Measurements from ENCODE around the gene COMTD1. TPM values are rescaled to one million over a fixed set of nuclear protein-coding genes. Genes with fewer than 3 reads are reported as not detected.

Gene COMTD1
- total RNA-seq (2012; rRNA removed), result 1.4 and 1.6 TPM in 2 replicates
- polyA plus RNA-seq (2012; rRNA removed), result 6.4 and 9.5 TPM in 2 replicates
- polyA plus RNA-seq (2012; cell fraction: cytosol; rRNA removed), result 10.7 and 12.1 TPM in 2 replicates
- polyA plus RNA-seq (2012; cell fraction: nucleus; rRNA removed; ENCODE audit: low replicate concordance), result 22.0 and 64.6 TPM in 2 replicates
- Bru-seq, nascent RNA, result percentile 41 among the genes with signal in this experiment
- BruChase-seq, experiment 1, labeled RNA remaining after a 6-hour chase, result percentile 45 among the genes with signal in this experiment
- BruChase-seq, experiment 2, labeled RNA remaining after a 2-hour chase, result percentile 38 among the genes with signal in this experiment
- long read RNA-seq, transcript COMTD1-201 (7 exons, 976 nt), result major isoform, 6 of 9 reads
- long read RNA-seq, partial matches to known transcripts, result 2 of 9 reads
- long read RNA-seq, other reads (novel, unspliced or antisense), result 0 of 9 reads

DNA sequence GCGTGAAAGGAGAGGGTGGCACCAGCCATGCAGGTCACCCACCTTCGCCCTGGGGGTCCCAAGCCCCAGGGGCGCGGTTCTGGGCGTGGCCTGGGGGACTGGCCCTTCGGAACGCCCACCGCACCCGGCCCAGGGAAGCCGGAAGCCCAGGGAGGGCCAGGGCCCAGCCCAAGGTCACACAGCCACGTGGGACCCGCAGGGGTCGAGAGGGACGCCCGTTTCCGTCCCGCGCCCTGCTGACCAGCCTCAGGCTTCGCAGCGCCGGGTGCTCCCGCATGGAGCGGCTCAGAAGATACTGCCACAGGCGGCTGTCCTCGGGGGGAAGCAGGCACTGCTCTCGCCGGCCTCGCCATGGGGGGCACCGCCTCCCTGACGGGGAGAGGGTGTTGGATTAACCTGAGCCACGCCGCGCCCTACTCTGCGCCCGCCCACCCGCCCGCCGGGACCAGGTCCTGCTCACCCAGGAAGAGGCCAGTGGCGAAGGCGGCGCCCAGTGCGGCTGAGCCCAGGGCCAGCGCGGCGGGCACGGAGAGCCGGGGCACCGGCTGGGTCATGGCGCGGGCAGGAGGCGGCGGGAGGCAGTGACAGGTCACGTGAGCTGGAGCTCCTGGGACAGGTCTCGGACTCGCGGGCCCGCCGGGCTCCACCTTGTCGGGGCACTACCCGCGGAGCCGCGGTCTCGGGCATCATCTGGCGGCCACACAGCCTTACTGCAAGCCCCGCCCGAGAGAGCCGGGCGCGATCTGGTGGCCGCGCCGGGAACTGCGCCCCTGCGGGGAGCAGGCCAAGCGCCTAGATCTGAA lies at the start of gene COMTD1:
TSS of gene COMTD1 (minus strand) at position 583 of the 803 bp plus-strand sequence. CDS start at position 554, 29 bp downstream.
- dilution Hi-C loops (cut with HindIII; ENCODE audit: low sequenced_read_pairs, unreplicated experiment), result no loop called here
- POLR2A ChIA-PET (ENCODE audit: unreplicated experiment), result no interaction called here
- TF ChIP-seq, protein P1, sequence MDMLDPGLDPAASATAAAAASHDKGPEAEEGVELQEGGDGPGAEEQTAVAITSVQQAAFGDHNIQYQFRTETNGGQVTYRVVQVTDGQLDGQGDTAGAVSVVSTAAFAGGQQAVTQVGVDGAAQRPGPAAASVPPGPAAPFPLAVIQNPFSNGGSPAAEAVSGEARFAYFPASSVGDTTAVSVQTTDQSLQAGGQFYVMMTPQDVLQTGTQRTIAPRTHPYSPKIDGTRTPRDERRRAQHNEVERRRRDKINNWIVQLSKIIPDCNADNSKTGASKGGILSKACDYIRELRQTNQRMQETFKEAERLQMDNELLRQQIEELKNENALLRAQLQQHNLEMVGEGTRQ (IDR thresholded peaks at IDR 0.05; ENCODE audit: low read depth, low read length), result peak; percentile 88
- TF ChIP-seq CHD1 (IDR thresholded peaks at IDR 0.05; ENCODE audit: low read depth, low read length) (no peak), CEBPB (IDR thresholded peaks at IDR 0.05; ENCODE audit: low read depth, low read length) (no peak), RFX5 (IDR thresholded peaks at IDR 0.05; ENCODE audit: low read depth, low read length) (no peak), MAZ (IDR thresholded peaks at IDR 0.05; ENCODE audit: borderline replicate concordance, low read depth, low read length) (peak; percentile 76), RAD21 (IDR thresholded peaks at IDR 0.05; ENCODE audit: low read length) (peak; percentile 99), MXI1 (IDR thresholded peaks at IDR 0.05; ENCODE audit: borderline replicate concordance, low read depth, low read length) (peak; percentile 46; the same call in 1 of the 2 replicates), FOS (IDR thresholded peaks at IDR 0.05; ENCODE audit: low read depth, low read length) (no peak), BHLHE40 (IDR thresholded peaks at IDR 0.05; ENCODE audit: low read depth, low read length) (peak; percentile 81)
- TF ChIP-seq, protein P2, sequence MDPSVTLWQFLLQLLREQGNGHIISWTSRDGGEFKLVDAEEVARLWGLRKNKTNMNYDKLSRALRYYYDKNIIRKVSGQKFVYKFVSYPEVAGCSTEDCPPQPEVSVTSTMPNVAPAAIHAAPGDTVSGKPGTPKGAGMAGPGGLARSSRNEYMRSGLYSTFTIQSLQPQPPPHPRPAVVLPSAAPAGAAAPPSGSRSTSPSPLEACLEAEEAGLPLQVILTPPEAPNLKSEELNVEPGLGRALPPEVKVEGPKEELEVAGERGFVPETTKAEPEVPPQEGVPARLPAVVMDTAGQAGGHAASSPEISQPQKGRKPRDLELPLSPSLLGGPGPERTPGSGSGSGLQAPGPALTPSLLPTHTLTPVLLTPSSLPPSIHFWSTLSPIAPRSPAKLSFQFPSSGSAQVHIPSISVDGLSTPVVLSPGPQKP (IDR thresholded peaks at IDR 0.05; ENCODE audit: borderline replicate concordance, low read depth, low read length), result no peak

More for the DNA sequence above, at the start of gene COMTD1:
- peak within 1 kb of the TSS; percentile 33 for H3K23ac ChIP-seq (ENCODE audit: low read depth, low read length)
- H3K27me3 ChIP-seq (ENCODE audit: control insufficient read depth, insufficient read depth, low read length), result no peaks in the 10 kb centered on the region
- ATAC-seq (ENCODE audit: low read depth), result peak; percentile 88
- H3K9ac ChIP-seq (ENCODE audit: low read depth, low read length), result peak within 1 kb of the TSS; percentile 31
- no peak within 1 kb of the TSS; the same call in 1 of the 2 replicates for H3K18ac ChIP-seq (ENCODE audit: low read depth, low read length)
- H2BK120ac ChIP-seq (ENCODE audit: low read depth, low read length), result peak within 1 kb of the TSS; percentile 57
- H4K20me1 ChIP-seq (ENCODE audit: insufficient read depth, low read length), result peaks cover 15% of the 10 kb centered on the region
- peak within 1 kb of the TSS; percentile 14 for H2BK5ac ChIP-seq (ENCODE audit: low read depth, low read length, poor library complexity, severe bottlenecking)
- intact Hi-C loops (cut with micrococcal nuclease) (loop anchor here (2.0 to 10.0 kb wide), 7 partner anchors 67 to 1091 kb away; partner anchors contain the start of gene KAT6B), in situ Hi-C loops (cut with MboI; ENCODE audit: low sequenced_read_pairs) (loop anchor here (10.0 kb wide), 2 partner anchors 211 to 991 kb away; no protein-coding TSS in a partner anchor)
- peaks cover 16% of the 10 kb centered on the region for H3K36me3 ChIP-seq (ENCODE audit: control insufficient read depth, insufficient read depth, low read length)
- H3K79me1 ChIP-seq (ENCODE audit: low read depth in 1 of 2, low read length in 2 of 2), result peaks cover 4 to 22% of the 10 kb centered on the region in 2 experiments; a peak in 3 of 4 replicates
- H3K4me1 ChIP-seq (ENCODE audit: control insufficient read depth, insufficient read depth, low read length), result peaks cover 10% of the 10 kb centered on the region
- peak within 1 kb of the TSS; percentile 12 for H3K4ac ChIP-seq (ENCODE audit: low read depth, low read length)
- peak within 1 kb of the TSS; percentile 73 for H3K4me2 ChIP-seq (ENCODE audit: low read depth, low read length)
- no TSS peak for BruUV-seq (replicated peaks)
- peak within 1 kb of the TSS; percentile 57; the same call in 1 of the 2 replicates for H2AK5ac ChIP-seq (ENCODE audit: low read depth, low read length)
- H2AFZ ChIP-seq (replicated peaks; ENCODE audit: low read length, poor library complexity), result peak within 1 kb of the TSS; percentile 90
- peaks cover 4% of the 10 kb centered on the region; the same call in 1 of the 2 replicates for H3K9me1 ChIP-seq (ENCODE audit: insufficient read depth, low read length)
- H3K4me3 ChIP-seq (ENCODE audit: insufficient read depth, low read depth, low read length), result peak within 1 kb of the TSS; percentile 57
- peak within 1 kb of the TSS; percentile 52; the same call in 1 of the 2 replicates for H4K5ac ChIP-seq (ENCODE audit: low read depth, low read length)
- WGBS, 2 experiments (ENCODE audit: extremely low coverage in 2 of 2, insufficient read length in 1 of 2), result 0% methylated on average over 25 of the region's 76 CpGs; no CpG with 5 or more reads in 1 of the 2 experiments
- H3K9me3 ChIP-seq (ENCODE audit: control insufficient read depth, insufficient read depth, low read length), result no peaks in the 10 kb centered on the region
- peak within 1 kb of the TSS; percentile 17 for H3K27ac ChIP-seq (ENCODE audit: insufficient read depth, low read length)
- peak within 1 kb of the TSS; percentile 59 for H4K91ac ChIP-seq (ENCODE audit: insufficient read depth, low read depth, low read length)
- H4K8ac ChIP-seq (ENCODE audit: low read depth in 2 of 2, low read length in 2 of 2), result peak within 1 kb of the TSS; percentile 72 to 82; a peak in 3 of 4 replicates
- H3K56ac ChIP-seq (ENCODE audit: extremely low read depth, insufficient read depth, low read length), result no peak within 1 kb of the TSS; the same call in 1 of the 2 replicates
- CTCF ChIA-PET, result interaction anchor here (0.5 to 1.6 kb wide), 15 partner anchors 10 to 989 kb away, joined by 3 to 7 read pairs (median 4); no protein-coding TSS in a partner anchor
- DNase-seq, result peak; percentile 82
- H2BK15ac ChIP-seq (ENCODE audit: low read depth, low read length), result peak within 1 kb of the TSS; percentile 21; the same call in 1 of the 3 replicates
- peak within 1 kb of the TSS; percentile 91 for H2AK9ac ChIP-seq (replicated peaks; ENCODE audit: low read depth, low read length, poor library complexity)
- H2BK20ac ChIP-seq (ENCODE audit: low read depth, low read length), result no peak within 1 kb of the TSS
- H3K14ac ChIP-seq (replicated peaks; ENCODE audit: low read depth, low read length), result peak within 1 kb of the TSS; percentile 58

All from IMR-90 (cell line).